H1 (cell line): ENCODE data around the gene AVPR1B.

Experiments used
- ATF2 ChIP-seq: IDR thresholded peaks from 2 replicates; pipeline ENCODE4 v1.6.1; 2012; ENCODE audit warnings: low read length, inconsistent platforms
- BACH1 ChIP-seq: IDR thresholded peaks from 2 replicates; pipeline ENCODE4 v1.6.1; 2012; ENCODE audit warnings: low read length, improper control_type of control experiment
- CTCF ChIP-seq, 3 experiments: IDR thresholded peaks; 1 replicate in 2 of 3; 2 replicates in 1 of 3; pipeline versions ENCODE4 v1.5.1 to v1.6.1; 2011; ENCODE audit warnings: low read length in 3 of 3, mild to moderate bottlenecking in 3 of 3, inconsistent platforms in 2 of 3, low read depth in 1 of 3, moderate library complexity in 1 of 3; ENCODE audit not compliant: insufficient read depth in 1 of 3; ENCODE audit errors: control extremely low read depth in 1 of 3
- JUN ChIP-seq: IDR thresholded peaks from 2 replicates; pipeline ENCODE4 v1.6.1; 2011; ENCODE audit warnings: low read depth, mild to moderate bottlenecking, improper control_type of control experiment, low read length
- JUND ChIP-seq: IDR thresholded peaks from 2 replicates; pipeline ENCODE4 v1.6.1; 2011; ENCODE audit warnings: mild to moderate bottlenecking, improper control_type of control experiment, low read length
- KDM5A ChIP-seq: fragments of 200-600 bp; IDR thresholded peaks from 2 replicates; pipeline ENCODE4 v1.7.1; 2012; ENCODE audit warnings: mild to moderate bottlenecking, low read length, inconsistent platforms, mixed read lengths
- NRF1 ChIP-seq: IDR thresholded peaks from 2 replicates; pipeline ENCODE4 v1.6.1; 2011; ENCODE audit warnings: mild to moderate bottlenecking, low read depth, low read length, improper control_type of control experiment
- POLR2A ChIP-seq, 2 experiments: IDR thresholded peaks; 1 replicate in 1 of 2; 2 replicates in 1 of 2; pipeline ENCODE4 v1.6.1; 2011; ENCODE audit warnings: low read depth in 2 of 2, low read length in 2 of 2, mild to moderate bottlenecking in 2 of 2; ENCODE audit errors: control extremely low read depth in 1 of 2
- SIRT6 ChIP-seq: IDR thresholded peaks from one replicate; pipeline ENCODE4 v1.7.1; 2012; ENCODE audit warnings: low read length, inconsistent platforms
- SP1 ChIP-seq: IDR thresholded peaks from 2 replicates; pipeline ENCODE4 v1.6.1; 2011; ENCODE audit warnings: low read depth, low read length
- SP2 ChIP-seq: IDR thresholded peaks from 2 replicates; pipeline ENCODE4 v1.6.1; 2012; ENCODE audit warnings: mild to moderate bottlenecking, low read length, inconsistent platforms

- TF ChIP-seq JUND (no peak), CTCF (IDR thresholded peaks at IDR 0.05; ENCODE audit: control extremely low read depth in 1 of 3, insufficient read depth in 1 of 3, low read depth in 1 of 3, low read length in 3 of 3) (no peak), JUN (no peak), SP2 (no peak), BACH1 (no peak), POLR2A (IDR thresholded peaks at IDR 0.05; ENCODE audit: control extremely low read depth in 1 of 2, low read depth in 2 of 2, low read length in 2 of 2) (no peak), SP1 (no peak), SIRT6 (no peak), NRF1 (no peak), ATF2 (no peak), KDM5A (no peak)
Measured at GRCh38 chr1:206068314-206068713, 48.9 kb downstream of the AVPR1B start.
